Measurements from ENCODE around the gene OBSCN. TPM values are rescaled to one million over a fixed set of nuclear protein-coding genes. Genes with fewer than 3 reads are reported as not detected.

Gene OBSCN
- total and polyA plus RNA-seq, 2 of the 4 experiments (the other 2 are of a cell fraction), result 4.1 to 9.5 TPM

GRCh38 chr1:228176024-228176395 is 31.8 kb upstream of the OBSCN start:
- ATAC-seq (ENCODE audit: low read depth) (no peak), DNase-seq (no peak)
- H3K9me1 ChIP-seq (ENCODE audit: insufficient read depth, low read length), result peaks cover 10% of the 10 kb centered on the region
- no peak overlapping the region for H2BK5ac ChIP-seq (ENCODE audit: low read depth, low read length, poor library complexity, severe bottlenecking)
- dilution Hi-C loops (cut with HindIII; ENCODE audit: low sequenced_read_pairs, unreplicated experiment), result no loop called here
- POLR2A ChIA-PET (ENCODE audit: unreplicated experiment), result interaction anchor here (1.3 kb wide), 1 partner anchor 11 kb away, joined by 3 read pairs; the partner anchor contains the start of gene IBA57
- no peak overlapping the region for H3K4me3 ChIP-seq (ENCODE audit: insufficient read depth, low read depth, low read length)
- no peak overlapping the region for H4K5ac ChIP-seq (ENCODE audit: low read depth, low read length)
- no peak overlapping the region for H3K4ac ChIP-seq (ENCODE audit: low read depth, low read length)
- peaks cover under 1% of the 10 kb centered on the region; the same call in 1 of the 2 replicates for H3K9me3 ChIP-seq (ENCODE audit: control insufficient read depth, insufficient read depth, low read length)
- no peak overlapping the region for H3K18ac ChIP-seq (ENCODE audit: low read depth, low read length)
- H3K4me2 ChIP-seq (ENCODE audit: low read depth, low read length), result no peak overlapping the region
- peak overlapping the region; percentile 16 for H2AK9ac ChIP-seq (replicated peaks; ENCODE audit: low read depth, low read length, poor library complexity)
- no CpG with 5 or more reads among the region's 4 CpGs for WGBS, 2 experiments (ENCODE audit: extremely low coverage in 2 of 2, insufficient read length in 1 of 2)
- no peak overlapping the region for H3K9ac ChIP-seq (ENCODE audit: low read depth, low read length)
- H3K36me3 ChIP-seq (ENCODE audit: control insufficient read depth, insufficient read depth, low read length), result 0 out of 2 replicates have a peak, but pooled peaks cover 4% of the 10 kb centered on the region
- no peak overlapping the region for H3K14ac ChIP-seq (replicated peaks; ENCODE audit: low read depth, low read length)
- H2BK15ac ChIP-seq (ENCODE audit: low read depth, low read length), result no peak overlapping the region
- no peak overlapping the region for H2BK20ac ChIP-seq (ENCODE audit: low read depth, low read length)
- no peak overlapping the region for H2BK120ac ChIP-seq (ENCODE audit: low read depth, low read length)
- no peaks in the 10 kb centered on the region for H3K27me3 ChIP-seq (ENCODE audit: control insufficient read depth, insufficient read depth, low read length)
- no peak overlapping the region for H3K27ac ChIP-seq (ENCODE audit: insufficient read depth, low read length)
- no peak overlapping the region for H4K8ac ChIP-seq (ENCODE audit: low read depth in 2 of 2, low read length in 2 of 2)
- H3K56ac ChIP-seq (ENCODE audit: extremely low read depth, insufficient read depth, low read length), result no peak overlapping the region
- BruUV-seq (replicated peaks), result no TSS peak
- H3K23ac ChIP-seq (ENCODE audit: low read depth, low read length), result no peak overlapping the region
- peaks cover 11% of the 10 kb centered on the region for H4K20me1 ChIP-seq (ENCODE audit: insufficient read depth, low read length)
- peaks cover 6 to 49% of the 10 kb centered on the region in 2 experiments for H3K79me1 ChIP-seq (ENCODE audit: low read depth in 1 of 2, low read length in 2 of 2)
- in situ Hi-C loops (cut with MboI; ENCODE audit: low sequenced_read_pairs), result no loop called here
- CTCF ChIA-PET, result no interaction called here
- no peak overlapping the region for H2AFZ ChIP-seq (replicated peaks; ENCODE audit: low read length, poor library complexity)
- peaks cover 11% of the 10 kb centered on the region for H3K4me1 ChIP-seq (ENCODE audit: control insufficient read depth, insufficient read depth, low read length)
- intact Hi-C loops (cut with micrococcal nuclease), result no loop called here
- TF ChIP-seq RCOR1 (IDR thresholded peaks at IDR 0.05; ENCODE audit: insufficient replicate concordance, low read length), result no peak
- no peak for TF ChIP-seq POLR2A (IDR thresholded peaks at IDR 0.05; ENCODE audit: low read depth, low read length)
- TF ChIP-seq ELK1 (IDR thresholded peaks at IDR 0.05; ENCODE audit: borderline replicate concordance, low read depth, low read length), result no peak
- H2AK5ac ChIP-seq (ENCODE audit: low read depth, low read length), result no peak overlapping the region
- no peak overlapping the region for H4K91ac ChIP-seq (ENCODE audit: insufficient read depth, low read depth, low read length)
